Tibial nerve (tissue), 4 donors: ENCODE results near the gene CCDC27.

Source experiments
- EP300 ChIP-seq, 2 donors: sonication (generic); formaldehyde crosslinking; IDR thresholded peaks; one replicate each; pipeline ENCODE4 v1.6.1; 2017; ENCODE audit warnings: antibody characterized with exemption in 2 of 2, mild to moderate bottlenecking in 1 of 2
- POLR2A ChIP-seq, 2 donors: fragments of 450-650 bp; IDR thresholded peaks; one replicate each; pipeline ENCODE4 v1.6.1; 2017; ENCODE audit warnings: antibody characterized with exemption in 2 of 2, mild to moderate bottlenecking in 2 of 2, moderate library complexity in 2 of 2
- TF ChIP-seq, protein P1 (sequence below), 5 experiments: fragments of 200-600 bp in 3 of 5; fragments of 450-650 bp in 2 of 5; sonication (generic) in 3 of 5; IDR thresholded peaks; one replicate each; pipeline ENCODE4 v1.5.1; 2016 to 2019; ENCODE audit warnings: antibody characterized with exemption in 5 of 5, mild to moderate bottlenecking in 3 of 5, moderate library complexity in 2 of 5

DNA sequence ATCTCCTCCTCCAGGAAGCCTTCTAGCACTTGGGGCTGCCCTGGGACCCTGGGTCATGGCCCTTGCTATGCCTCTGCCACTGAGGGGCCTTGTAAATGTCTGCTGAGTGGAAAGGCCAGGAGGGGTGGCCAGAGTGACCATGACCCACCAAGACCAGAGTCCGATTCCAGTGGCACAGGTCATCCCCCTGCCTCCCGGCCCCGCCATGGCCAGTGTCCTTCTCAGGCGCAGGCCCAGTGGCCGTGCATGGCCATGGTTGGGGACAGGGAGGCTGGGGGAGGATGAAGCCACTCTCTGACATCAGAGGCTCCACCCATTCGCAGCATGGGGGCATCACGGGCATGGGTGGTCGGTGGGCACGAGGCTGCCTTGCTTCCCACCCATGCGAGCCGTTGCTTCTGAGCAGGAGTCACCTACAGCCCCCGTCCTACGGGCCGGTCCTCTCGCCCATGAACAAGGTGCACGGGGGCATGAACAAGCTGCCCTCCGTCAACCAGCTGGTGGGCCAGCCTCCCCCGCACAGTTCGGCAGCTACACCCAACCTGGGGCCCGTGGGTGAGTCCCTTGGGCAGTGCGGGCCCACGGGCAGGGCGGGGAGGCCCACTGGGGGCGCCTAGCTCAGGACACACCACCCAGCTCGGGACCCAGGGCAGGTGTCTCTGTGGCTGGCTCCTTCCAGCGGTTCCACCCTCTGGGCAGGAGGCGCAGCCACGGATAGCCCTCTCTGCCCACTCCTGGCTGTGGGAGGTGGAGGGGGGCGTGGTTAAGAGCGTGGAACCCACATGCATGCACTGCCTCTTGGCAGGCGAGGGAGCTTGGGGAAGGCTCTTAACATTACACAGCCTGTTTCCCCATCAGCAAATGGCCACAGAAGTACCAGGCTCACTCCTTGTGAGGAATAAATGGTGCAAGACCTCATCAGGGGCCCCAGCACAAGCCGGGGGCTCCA lies 22.4 kb upstream of the CCDC27 start:
- TF ChIP-seq, protein P1, sequence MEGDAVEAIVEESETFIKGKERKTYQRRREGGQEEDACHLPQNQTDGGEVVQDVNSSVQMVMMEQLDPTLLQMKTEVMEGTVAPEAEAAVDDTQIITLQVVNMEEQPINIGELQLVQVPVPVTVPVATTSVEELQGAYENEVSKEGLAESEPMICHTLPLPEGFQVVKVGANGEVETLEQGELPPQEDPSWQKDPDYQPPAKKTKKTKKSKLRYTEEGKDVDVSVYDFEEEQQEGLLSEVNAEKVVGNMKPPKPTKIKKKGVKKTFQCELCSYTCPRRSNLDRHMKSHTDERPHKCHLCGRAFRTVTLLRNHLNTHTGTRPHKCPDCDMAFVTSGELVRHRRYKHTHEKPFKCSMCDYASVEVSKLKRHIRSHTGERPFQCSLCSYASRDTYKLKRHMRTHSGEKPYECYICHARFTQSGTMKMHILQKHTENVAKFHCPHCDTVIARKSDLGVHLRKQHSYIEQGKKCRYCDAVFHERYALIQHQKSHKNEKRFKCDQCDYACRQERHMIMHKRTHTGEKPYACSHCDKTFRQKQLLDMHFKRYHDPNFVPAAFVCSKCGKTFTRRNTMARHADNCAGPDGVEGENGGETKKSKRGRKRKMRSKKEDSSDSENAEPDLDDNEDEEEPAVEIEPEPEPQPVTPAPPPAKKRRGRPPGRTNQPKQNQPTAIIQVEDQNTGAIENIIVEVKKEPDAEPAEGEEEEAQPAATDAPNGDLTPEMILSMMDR (IDR thresholded peaks at IDR 0.05), result no peak
- TF ChIP-seq POLR2A (IDR thresholded peaks at IDR 0.05) (no peak), EP300 (IDR thresholded peaks at IDR 0.05) (no peak)
